Memory B cell (primary cell): ENCODE measurements around the gene PRODH2.
"Not testable (repeated sequence)": the region's sequence is repeated elsewhere in the genome, so short reads cannot be mapped to it uniquely, and the experiment has no call there.

Experiments used
- ATAC-seq: fragments of 150-1000 bp; cut with Tn5 transposase; 2 replicates; pipeline ENCODE4 v1.10.0; 2021; ENCODE audit warnings: low read depth, mild to moderate bottlenecking, moderate library complexity
- DNase-seq, 2 donors: peaks; one replicate each; pipeline ENCODE4 v3.0.0; 2022; ENCODE audit warnings: low spot score in 2 of 2
- H3K27ac Mint-ChIP-seq: one replicate; pipeline ENCODE4 v1.8.0; 2022; ENCODE audit warnings: mild to moderate bottlenecking, moderate library complexity, mixed read lengths
- H3K27me3 Mint-ChIP-seq: one replicate; pipeline ENCODE4 v1.8.0; 2022; ENCODE audit warnings: mixed read lengths
- H3K36me3 Mint-ChIP-seq: one replicate; pipeline ENCODE4 v1.8.0; 2022; ENCODE audit warnings: mild to moderate bottlenecking, mixed read lengths
- H3K4me1 Mint-ChIP-seq: one replicate; pipeline ENCODE4 v1.8.0; 2022; ENCODE audit warnings: mixed read lengths
- H3K4me3 Mint-ChIP-seq: one replicate; pipeline ENCODE4 v1.8.0; 2022; ENCODE audit warnings: mild to moderate bottlenecking, moderate library complexity, mixed read lengths
- H3K9me3 Mint-ChIP-seq: one replicate; pipeline ENCODE4 v1.8.0; 2022; ENCODE audit warnings: mixed read lengths

PRODH2 gene

GRCh38 chr19:35774274-35775045, 38.2 kb downstream of the PRODH2 start:
- H3K36me3 Mint-ChIP-seq, result no peaks in the 10 kb centered on the region
- H3K27me3 Mint-ChIP-seq, result no peaks in the 10 kb centered on the region
- H3K4me1 Mint-ChIP-seq, result peaks cover 11% of the 10 kb centered on the region
- H3K27ac Mint-ChIP-seq, result no peak overlapping the region
- H3K9me3 Mint-ChIP-seq, result no peaks in the 10 kb centered on the region
- H3K4me3 Mint-ChIP-seq, result peak overlapping the region; percentile 82
- DNase-seq, result no peak
- no peak for ATAC-seq

DNA sequence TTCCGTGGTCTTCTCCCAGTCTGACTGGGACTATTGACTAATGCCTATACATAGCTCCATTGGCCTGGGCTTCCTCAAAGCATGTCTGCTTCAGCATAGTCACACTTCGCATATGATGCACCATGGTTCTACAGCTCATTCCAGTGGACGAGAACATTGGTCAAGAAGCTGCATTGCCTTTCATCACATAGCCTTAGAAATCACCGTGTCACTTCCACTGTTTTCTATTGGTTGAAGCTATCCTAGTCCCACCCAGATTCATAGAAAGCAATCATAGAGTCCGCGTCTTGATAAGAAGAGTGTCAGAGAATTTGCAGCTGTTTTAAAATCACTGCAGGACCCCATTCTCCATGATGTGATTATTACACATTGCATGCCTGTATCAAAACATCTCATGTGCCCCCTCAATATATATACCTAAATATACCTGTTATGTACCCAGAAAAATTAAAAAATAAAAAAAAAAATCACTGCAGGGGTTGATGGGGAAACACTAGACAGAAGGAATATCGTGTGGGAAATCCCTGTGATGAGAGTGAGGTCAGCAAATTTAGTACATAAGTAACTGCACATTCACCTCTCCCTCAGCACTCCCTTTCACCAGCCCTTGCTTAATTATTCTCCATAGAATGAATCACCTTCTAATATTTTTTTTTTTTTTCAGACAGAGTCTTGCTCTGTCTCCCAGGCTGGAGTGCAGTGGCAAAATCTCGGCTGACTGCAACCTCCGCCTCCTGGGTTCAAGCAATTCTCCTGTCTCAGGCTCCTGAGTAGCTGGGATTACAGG, 39.4 kb downstream of the PRODH2 start:
- Mint-ChIP-seq H3K36me3 (peaks cover 5% of the 10 kb centered on the region), H3K4me3 (no peak overlapping the region), H3K27ac (no peak overlapping the region), H3K27me3 (no peaks in the 10 kb centered on the region), H3K9me3 (no peaks in the 10 kb centered on the region), H3K4me1 (peaks cover 11% of the 10 kb centered on the region)
- DNase-seq (no peak), ATAC-seq (no peak)

DNA sequence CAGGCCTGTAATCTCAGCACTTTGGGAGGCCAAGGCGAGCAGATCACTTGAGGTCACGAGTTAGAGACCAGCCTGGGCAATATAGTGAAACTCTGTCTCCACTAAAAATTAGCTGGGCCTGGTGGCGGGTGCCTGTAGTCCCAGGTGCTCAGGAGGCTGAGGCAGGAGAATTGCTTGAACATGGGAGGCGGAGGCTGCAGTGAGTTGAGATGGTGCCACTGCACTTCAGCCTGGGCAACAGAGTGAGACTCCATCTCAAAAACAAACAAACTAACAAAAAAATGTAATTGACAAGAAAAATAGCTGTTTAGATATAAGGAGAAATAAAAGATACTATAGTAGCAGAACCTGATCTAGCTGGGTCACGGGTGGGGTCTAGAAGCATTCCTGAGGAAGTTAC, 40.3 kb downstream of the PRODH2 start:
- DNase-seq, H3K36me3 Mint-ChIP-seq, H3K9me3 Mint-ChIP-seq, H3K4me3 Mint-ChIP-seq, H3K27me3 Mint-ChIP-seq, H3K27ac Mint-ChIP-seq, ATAC-seq: not testable (repeated sequence)
- peaks cover 11% of the 10 kb centered on the region for H3K4me1 Mint-ChIP-seq

DNA sequence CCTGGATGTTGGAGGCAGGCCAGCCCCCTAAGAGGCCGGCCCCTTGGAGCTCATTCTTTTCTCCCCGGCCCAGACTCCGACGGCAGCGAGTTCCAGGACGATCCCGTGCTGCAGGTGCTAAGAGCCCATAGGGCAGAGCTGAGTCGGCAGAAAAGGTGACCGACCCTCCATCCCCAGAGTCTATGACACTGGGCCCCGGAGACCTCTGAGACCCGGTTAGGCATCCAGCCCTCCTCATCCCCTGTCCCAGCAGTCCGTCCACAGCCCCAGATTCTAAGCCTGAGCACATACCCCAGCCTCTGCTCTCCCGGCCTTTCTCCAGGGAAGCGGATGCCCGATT, 44.6 kb downstream of the PRODH2 start:
- Mint-ChIP-seq H3K9me3 (no peaks in the 10 kb centered on the region), H3K4me3 (no peak overlapping the region), H3K27ac (no peak overlapping the region), H3K4me1 (no peaks in the 10 kb centered on the region), H3K36me3 (peaks cover 14% of the 10 kb centered on the region), H3K27me3 (no peaks in the 10 kb centered on the region)
- DNase-seq, result no peak
- no peak for ATAC-seq

DNA sequence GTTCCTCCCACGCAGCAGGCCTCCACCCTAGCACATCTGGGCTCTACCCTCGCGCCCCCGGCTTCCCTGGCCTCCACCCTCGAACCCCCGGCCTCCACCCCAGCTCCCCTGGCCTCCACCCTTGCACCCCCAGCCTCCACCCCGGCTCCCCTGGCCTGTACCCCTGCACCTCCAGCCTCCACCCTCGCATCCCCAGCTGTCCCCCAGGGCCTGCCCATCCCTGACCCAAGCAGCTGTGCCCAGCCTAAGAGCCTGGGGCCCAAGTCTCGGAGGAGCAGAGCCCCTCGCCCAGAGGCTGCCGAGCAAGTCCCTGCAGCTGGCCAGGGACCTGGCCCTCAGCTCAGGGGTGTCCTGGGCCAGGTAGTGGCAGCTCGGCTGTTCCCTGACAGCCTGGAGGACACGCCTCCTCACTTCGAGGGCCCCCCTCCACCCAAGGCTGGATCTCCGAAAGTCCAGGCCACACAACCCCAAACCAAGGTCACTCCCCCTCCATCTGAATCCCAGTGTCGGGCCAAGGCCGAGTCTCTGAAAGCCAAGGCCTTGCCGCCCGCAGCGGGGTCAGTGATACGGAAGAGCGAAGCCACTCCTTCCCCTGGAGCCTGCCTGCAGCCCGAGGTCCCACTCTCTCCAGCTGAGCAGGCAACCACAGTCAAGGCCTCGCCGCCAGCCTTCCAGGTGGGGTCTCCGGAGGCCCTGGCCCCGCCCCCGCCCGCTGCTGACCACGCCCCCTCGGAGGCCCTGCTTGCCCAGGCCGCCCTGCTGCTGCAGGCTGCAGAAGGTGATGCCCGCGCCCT, 45.2 kb downstream of the PRODH2 start:
- H3K9me3 Mint-ChIP-seq, result no peaks in the 10 kb centered on the region
- H3K27me3 Mint-ChIP-seq, result no peaks in the 10 kb centered on the region
- no peak overlapping the region for H3K27ac Mint-ChIP-seq
- no peaks in the 10 kb centered on the region for H3K4me1 Mint-ChIP-seq
- ATAC-seq (no peak), DNase-seq (no peak)
- H3K36me3 Mint-ChIP-seq, result peaks cover 14% of the 10 kb centered on the region
- H3K4me3 Mint-ChIP-seq, result no peak overlapping the region

- no peak for DNase-seq
- Mint-ChIP-seq H3K9me3 (no peaks in the 10 kb centered on the region), H3K4me3 (no peak overlapping the region), H3K36me3 (peaks cover 18% of the 10 kb centered on the region), H3K4me1 (no peaks in the 10 kb centered on the region), H3K27me3 (no peaks in the 10 kb centered on the region), H3K27ac (no peak overlapping the region)
- no peak for ATAC-seq
These were observed 46.0 kb downstream of the PRODH2 start for GRCh38 chr19:35766571-35767104.

DNA sequence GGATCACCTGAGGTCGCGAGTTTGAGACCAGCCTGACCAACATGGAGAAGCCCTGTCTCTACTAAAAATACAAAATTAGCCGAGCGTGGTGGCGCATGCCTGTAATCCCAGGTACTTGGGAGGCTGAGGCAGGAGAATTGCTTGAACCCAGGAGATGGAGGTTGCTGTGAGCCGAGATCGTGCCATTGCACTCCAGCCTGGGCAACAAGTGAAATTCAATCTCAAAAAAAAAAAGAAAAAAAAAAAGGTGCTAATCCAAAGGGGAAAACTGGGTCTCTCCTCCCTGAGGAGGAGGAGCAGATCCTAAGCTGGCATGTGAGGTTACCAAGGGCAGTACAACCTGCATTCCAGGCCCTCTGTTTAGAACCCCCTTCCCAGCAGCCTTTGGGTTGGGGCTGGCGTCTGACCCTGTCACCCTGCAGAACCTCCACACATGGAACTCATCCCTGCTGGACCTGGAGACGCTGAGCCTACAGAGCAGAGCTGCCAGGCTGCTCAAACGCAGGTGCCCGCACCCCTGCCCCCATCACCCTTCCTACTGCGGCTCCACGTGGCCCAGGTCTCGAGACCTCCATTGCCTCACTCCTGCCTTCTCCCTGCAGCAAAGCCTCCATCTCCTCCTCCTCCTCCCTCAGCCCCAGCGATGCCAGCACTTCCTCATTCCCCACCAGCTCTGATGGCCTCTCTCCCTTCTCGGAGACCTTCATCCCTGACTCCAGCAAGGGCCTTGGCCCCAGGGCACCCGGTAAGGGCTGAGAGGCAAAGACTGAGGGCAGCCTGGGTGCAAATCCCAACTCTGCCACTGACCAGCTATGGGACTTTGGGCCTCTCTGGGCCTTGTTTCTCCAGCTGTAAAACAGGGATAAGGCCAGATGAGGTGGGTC, 48.0 kb downstream of the PRODH2 start:
- peaks cover under 1% of the 10 kb centered on the region for H3K4me1 Mint-ChIP-seq
- peaks cover 18% of the 10 kb centered on the region for H3K36me3 Mint-ChIP-seq
- H3K27ac Mint-ChIP-seq, result no peak overlapping the region
- no peak overlapping the region for H3K4me3 Mint-ChIP-seq
- ATAC-seq, result no peak
- H3K27me3 Mint-ChIP-seq, result no peaks in the 10 kb centered on the region
- no peaks in the 10 kb centered on the region for H3K9me3 Mint-ChIP-seq
- no peak for DNase-seq

DNA sequence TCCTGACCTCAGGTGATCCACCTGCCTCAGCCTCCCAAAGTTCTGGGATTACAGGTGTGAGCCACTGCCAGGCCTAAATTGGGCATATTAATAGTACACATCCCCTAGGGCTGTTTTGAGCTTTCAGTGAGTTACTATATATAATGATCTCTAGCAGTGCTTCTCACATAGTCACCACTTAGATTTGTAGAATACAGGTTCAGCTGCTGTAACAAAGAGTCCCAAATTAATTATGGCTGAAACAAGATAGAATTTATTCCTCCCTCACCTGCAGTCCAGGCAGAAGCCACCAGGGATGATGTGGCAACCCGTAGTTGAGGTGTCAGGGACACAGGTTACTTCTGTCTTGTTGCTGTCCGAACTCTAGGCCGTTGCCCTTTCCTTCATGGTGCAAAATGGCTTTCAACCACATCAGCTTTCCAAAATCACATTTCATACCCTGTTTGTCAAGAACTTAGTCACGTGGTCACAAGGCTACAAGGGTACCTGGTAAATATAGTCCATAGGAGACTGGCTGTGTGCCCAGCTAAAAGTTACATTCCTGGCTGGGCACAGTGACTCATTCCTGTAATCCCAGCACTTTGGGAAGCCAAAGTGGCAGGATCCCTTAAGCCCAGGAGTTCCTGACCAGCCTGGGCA, 51.8 kb downstream of the PRODH2 start:
- Mint-ChIP-seq H3K4me3 (no peak overlapping the region), H3K27me3 (peaks cover 4% of the 10 kb centered on the region), H3K36me3 (peaks cover 14% of the 10 kb centered on the region), H3K27ac (no peak overlapping the region), H3K9me3 (no peaks in the 10 kb centered on the region), H3K4me1 (peaks cover 14% of the 10 kb centered on the region)
- no peak for DNase-seq
- no peak for ATAC-seq

DNA sequence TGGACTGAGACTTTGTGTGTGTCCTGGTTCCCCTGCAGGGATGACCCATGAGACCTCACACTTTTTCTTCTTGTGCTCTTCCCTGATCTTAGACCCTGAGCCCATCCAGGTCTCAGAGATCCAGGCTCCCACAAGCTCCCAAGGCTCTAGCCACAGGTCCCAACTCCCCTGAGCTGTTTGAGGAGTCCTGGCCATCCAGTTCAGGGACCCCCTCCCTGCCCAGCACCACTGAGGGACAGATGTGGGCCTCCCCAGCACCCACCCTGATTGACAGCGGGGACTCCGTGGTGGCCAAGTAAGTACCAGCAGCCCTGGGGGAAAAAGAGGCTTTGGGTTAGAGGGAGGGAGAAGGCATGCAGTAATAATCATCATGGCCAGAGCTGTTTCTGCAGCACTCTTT, 52.9 kb downstream of the PRODH2 start:
- peak overlapping the region; percentile 35 for H3K4me3 Mint-ChIP-seq
- H3K36me3 Mint-ChIP-seq, result peaks cover 14% of the 10 kb centered on the region
- no peaks in the 10 kb centered on the region for H3K9me3 Mint-ChIP-seq
- peaks cover 10% of the 10 kb centered on the region for H3K27me3 Mint-ChIP-seq
- ATAC-seq (no peak), DNase-seq (no peak)
- H3K4me1 Mint-ChIP-seq, result peaks cover 19% of the 10 kb centered on the region
- H3K27ac Mint-ChIP-seq, result no peak overlapping the region

GRCh38 chr19:35757749-35758608, 54.7 kb downstream of the PRODH2 start, which contains the start of gene PROSER3:
PROSER3 (plus strand) TSS chr19:35758176; CDS start chr19:35758216, 40 bp downstream.
- Mint-ChIP-seq H3K27me3 (peaks cover 13% of the 10 kb centered on the region), H3K4me3 (peak within 1 kb of the TSS; percentile 89), H3K27ac (peak within 1 kb of the TSS; percentile 87), H3K9me3 (no peaks in the 10 kb centered on the region), H3K36me3 (peaks cover 25% of the 10 kb centered on the region), H3K4me1 (peaks cover 20% of the 10 kb centered on the region)
- peak; percentile 91 for ATAC-seq
- DNase-seq, result peak; percentile 95 to 97

DNA sequence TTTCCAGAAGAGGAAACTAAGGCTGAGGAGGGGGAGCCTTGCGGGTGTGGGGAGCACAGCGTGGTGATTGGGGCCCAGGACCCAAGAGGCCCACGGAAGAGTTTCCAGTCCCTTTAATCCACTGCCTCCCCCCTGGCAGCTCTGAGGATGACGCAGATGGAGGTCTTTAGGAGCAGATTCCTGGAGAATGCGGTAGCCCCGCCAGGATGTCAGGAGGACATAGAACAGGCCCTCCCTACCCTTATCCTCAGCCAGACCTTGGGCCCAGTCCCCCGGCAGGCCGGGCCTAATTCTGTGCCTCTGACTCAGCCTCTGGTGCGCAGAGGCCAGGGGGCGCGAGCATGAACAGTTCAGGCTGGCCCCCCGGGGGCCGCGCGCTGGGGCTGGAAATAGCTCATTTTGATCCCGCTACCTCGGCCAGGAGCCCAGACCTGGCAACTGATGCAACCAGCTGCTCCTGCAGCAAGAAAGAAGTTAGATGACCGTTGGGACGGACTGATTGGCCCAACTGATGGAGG, 55.4 kb downstream of the PRODH2 start:
- Mint-ChIP-seq H3K27me3 (peaks cover 13% of the 10 kb centered on the region), H3K9me3 (no peaks in the 10 kb centered on the region), H3K36me3 (peaks cover 26% of the 10 kb centered on the region), H3K4me1 (peaks cover 20% of the 10 kb centered on the region), H3K4me3 (peak overlapping the region; percentile 89), H3K27ac (peak overlapping the region; percentile 87)
- DNase-seq (no peak), ATAC-seq (no peak)
